Omental fat pad (tissue), 4 donors: ENCODE measurements around the gene KCNH8. TPM values are rescaled to one million over a fixed set of nuclear protein-coding genes. Genes with fewer than 3 reads are reported as not detected.

ENCODE experiments used
- ATAC-seq: fragments of 150-250 bp; one replicate; pipeline ENCODE4 v1.9.1; 2016; ENCODE audit warnings: mild to moderate bottlenecking, moderate library complexity; ENCODE audit not compliant: low FRiP score
- DNase-seq: peaks from one replicate; pipeline ENCODE4 v3.0.0-alpha.2; 2019; ENCODE audit warnings: low spot score
- CTCF ChIP-seq, 3 donors: fragments of 450-650 bp; IDR thresholded peaks; one replicate each; pipeline ENCODE4 v1.5.1; 2016 to 2017; ENCODE audit warnings: antibody characterized with exemption in 3 of 3, mild to moderate bottlenecking in 3 of 3, moderate library complexity in 2 of 3
- total RNA-seq, 4 donors: library from RNA; depleted of rRNA; stranded (reverse); fragments of >200 nt; gene quantifications; one replicate each; pipeline ENCODE4 v1.1.0, GENCODE V29; 2016

The KCNH8 gene
- total RNA-seq, 4 donors from 2014 or later: 0.09 TPM; not detected in 3

DNA sequence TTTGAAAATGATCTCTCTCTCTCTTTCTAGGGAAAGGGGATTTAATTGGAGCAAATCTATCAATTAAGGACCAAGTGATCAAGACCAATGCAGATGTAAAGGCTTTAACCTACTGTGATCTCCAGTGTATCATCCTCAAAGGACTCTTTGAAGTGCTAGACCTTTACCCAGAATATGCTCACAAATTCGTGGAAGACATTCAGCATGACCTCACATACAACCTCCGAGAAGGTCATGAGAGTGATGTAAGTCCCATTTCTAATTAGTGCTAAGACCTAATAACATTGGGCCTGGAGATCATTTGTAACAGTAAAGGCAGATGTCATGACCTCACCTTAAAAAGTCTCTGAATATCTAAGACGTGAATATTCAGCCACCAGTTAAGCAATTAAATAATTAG lies 308.4 kb downstream of the KCNH8 start:
- no peak for TF ChIP-seq CTCF (IDR thresholded peaks at IDR 0.05)
- DNase-seq: no peak
- ATAC-seq: no peak

GRCh38 chr3:19457449-19457848 lies 309.1 kb downstream of the KCNH8 start:
- ATAC-seq: no peak
- TF ChIP-seq CTCF (IDR thresholded peaks at IDR 0.05): no peak
- DNase-seq: no peak

GRCh38 chr3:19467761-19468160 lies 319.5 kb downstream of the KCNH8 start:
- DNase-seq (no peak), ATAC-seq (no peak)
- no peak for TF ChIP-seq CTCF (IDR thresholded peaks at IDR 0.05)

DNA sequence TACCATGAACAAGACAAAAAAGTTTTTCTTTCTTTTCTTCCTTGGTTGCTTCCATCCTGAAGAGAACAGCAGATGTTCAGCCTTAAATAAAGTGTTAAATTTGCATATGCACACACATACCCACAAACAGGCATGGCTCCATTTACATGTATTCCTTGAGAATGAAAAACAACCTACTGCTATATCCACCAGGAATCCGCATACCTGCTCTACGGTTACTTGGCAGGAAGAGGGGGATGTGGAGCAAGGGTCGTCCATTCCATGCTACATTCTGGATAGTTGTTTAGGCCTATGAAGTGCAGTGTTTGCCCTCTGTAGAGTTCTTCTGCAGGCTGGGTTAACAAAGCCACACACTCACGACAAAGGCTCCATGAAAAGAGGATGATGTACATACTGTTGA lies 322.8 kb downstream of the KCNH8 start:
- DNase-seq (no peak), ATAC-seq (no peak)
- TF ChIP-seq CTCF (IDR thresholded peaks at IDR 0.05): no peak

GRCh38 chr3:19473971-19474580 lies 325.8 kb downstream of the KCNH8 start:
- ATAC-seq (no peak), DNase-seq (no peak)
- TF ChIP-seq CTCF (IDR thresholded peaks at IDR 0.05): no peak

GRCh38 chr3:19476281-19476680 lies 328.0 kb downstream of the KCNH8 start:
- DNase-seq (no peak), ATAC-seq (no peak)
- no peak for TF ChIP-seq CTCF (IDR thresholded peaks at IDR 0.05)

DNA sequence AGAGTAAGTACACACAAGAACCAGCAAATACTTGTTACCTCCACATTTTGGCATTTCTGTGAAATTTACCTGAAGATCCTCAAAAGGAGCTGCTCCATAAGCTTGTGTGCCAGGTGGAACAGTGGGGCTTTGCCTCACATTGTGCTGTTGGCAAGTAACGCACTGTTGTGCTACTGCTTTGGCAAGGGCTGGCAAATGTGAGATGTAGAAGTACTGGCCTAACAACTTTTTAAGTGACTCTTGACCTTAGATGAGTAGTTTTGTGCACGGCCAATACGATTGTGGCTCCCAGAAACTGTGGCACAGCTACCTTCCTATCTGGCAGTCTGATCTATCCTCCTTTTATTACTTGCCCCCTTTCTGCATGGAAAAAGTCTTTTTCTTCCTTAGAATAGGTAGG lies 337.0 kb downstream of the KCNH8 start:
- no peak for TF ChIP-seq CTCF (IDR thresholded peaks at IDR 0.05)
- DNase-seq: no peak
- no peak for ATAC-seq
